Heart left ventricle (tissue), 13 donors: ENCODE measurements around the gene IGF2.

Experiments
- POLR2A ChIP-seq, 2 donors: fragments of 450-650 bp; IDR thresholded peaks; one replicate each; pipeline ENCODE4 v1.6.1; 2017; ENCODE audit warnings: antibody characterized with exemption in 2 of 2, mild to moderate bottlenecking in 2 of 2, moderate library complexity in 2 of 2
- TF ChIP-seq, protein P1 (sequence below), 12 donors: fragments of 200-600 bp; sonication (generic) in 4 of 12; IDR thresholded peaks; one replicate each; pipeline versions ENCODE4 v1.5.0 to v1.8.0; 2018 to 2022; ENCODE audit warnings: antibody characterized with exemption in 12 of 12, mild to moderate bottlenecking in 5 of 12
- donor health status: ischemic (EF 13 %, LVEDD 7.1; RV severe dilation, severe dysfunction).
- donor health status: DM: no; HTN: yes; CAD: no.
- donor health status: DM: no; HTN: no; CAD: no.
- donor health status: ischemic (EF 25% LVEDD 6.9; RV normal size, moderate dysfunction).
- donor health status: ischemic (EF 25% LVEDD 5.7; RV mildly dilated, moderate dysfunction).
- donor health status: ischemic (EF 35%, LVEDD 5.7; RV mildly dilated, moderate dysfunction).
- donor health status: nonischemic (EF 11% LVEDD 7.7; RV severe dilation, severe dysfunction).
- donor health status: DM: yes; HTN: yes; CAD: no.
- donor health status: PGD.
- donor health status: ischemic (EF 29% LVEDD 5.4; RV normal size, mild dysfunction).
- donor health status: nonischemic (EF 23%, LVEDD 6.1; RV moderate dilation, normal function).

GRCh38 chr11:2122907-2123627 lies 16.1 kb downstream of the IGF2 start:
- TF ChIP-seq, protein P1, sequence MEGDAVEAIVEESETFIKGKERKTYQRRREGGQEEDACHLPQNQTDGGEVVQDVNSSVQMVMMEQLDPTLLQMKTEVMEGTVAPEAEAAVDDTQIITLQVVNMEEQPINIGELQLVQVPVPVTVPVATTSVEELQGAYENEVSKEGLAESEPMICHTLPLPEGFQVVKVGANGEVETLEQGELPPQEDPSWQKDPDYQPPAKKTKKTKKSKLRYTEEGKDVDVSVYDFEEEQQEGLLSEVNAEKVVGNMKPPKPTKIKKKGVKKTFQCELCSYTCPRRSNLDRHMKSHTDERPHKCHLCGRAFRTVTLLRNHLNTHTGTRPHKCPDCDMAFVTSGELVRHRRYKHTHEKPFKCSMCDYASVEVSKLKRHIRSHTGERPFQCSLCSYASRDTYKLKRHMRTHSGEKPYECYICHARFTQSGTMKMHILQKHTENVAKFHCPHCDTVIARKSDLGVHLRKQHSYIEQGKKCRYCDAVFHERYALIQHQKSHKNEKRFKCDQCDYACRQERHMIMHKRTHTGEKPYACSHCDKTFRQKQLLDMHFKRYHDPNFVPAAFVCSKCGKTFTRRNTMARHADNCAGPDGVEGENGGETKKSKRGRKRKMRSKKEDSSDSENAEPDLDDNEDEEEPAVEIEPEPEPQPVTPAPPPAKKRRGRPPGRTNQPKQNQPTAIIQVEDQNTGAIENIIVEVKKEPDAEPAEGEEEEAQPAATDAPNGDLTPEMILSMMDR (IDR thresholded peaks at IDR 0.05), result no peak
- TF ChIP-seq POLR2A (IDR thresholded peaks at IDR 0.05), result no peak
